ENCODE measurements around the gene ZDHHC11B. TPM values are rescaled to one million over a fixed set of nuclear protein-coding genes. Genes with fewer than 3 reads are reported as not detected.

ZDHHC11B gene
- total RNA-seq, 1 donor from 2014 or later, result 8.0 TPM

DNA sequence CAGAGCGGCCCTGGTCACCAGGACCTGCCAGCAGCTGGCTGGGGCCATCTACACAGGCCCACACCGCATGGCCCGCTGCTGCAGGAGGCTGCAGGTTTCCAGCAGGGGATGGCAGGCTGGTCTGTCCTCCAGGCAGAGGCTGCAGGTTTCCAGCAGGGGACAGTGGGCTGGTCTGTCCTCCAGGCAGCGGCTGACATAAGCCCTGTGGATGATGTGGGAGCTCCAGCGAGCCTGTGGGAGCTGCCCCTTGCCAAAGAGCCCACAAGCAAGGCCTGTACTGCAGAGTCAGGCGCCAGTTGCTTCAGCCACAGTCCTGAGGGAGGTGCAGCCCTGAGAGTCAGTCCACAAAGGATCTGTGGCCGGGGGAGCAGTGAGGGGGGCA lies 109.9 kb downstream of the ZDHHC11B start:
- Histone ChIP-seq H3K4me1 (peaks cover 23% of the 10 kb centered on the region), H3K36me3 (no peaks in the 10 kb centered on the region), H3K4me3 (no peak overlapping the region), H3K9me3 (no peaks in the 10 kb centered on the region), H3K27ac (no peak overlapping the region), H3K27me3 (peaks cover 8% of the 10 kb centered on the region)
- TF ChIP-seq, protein P1, sequence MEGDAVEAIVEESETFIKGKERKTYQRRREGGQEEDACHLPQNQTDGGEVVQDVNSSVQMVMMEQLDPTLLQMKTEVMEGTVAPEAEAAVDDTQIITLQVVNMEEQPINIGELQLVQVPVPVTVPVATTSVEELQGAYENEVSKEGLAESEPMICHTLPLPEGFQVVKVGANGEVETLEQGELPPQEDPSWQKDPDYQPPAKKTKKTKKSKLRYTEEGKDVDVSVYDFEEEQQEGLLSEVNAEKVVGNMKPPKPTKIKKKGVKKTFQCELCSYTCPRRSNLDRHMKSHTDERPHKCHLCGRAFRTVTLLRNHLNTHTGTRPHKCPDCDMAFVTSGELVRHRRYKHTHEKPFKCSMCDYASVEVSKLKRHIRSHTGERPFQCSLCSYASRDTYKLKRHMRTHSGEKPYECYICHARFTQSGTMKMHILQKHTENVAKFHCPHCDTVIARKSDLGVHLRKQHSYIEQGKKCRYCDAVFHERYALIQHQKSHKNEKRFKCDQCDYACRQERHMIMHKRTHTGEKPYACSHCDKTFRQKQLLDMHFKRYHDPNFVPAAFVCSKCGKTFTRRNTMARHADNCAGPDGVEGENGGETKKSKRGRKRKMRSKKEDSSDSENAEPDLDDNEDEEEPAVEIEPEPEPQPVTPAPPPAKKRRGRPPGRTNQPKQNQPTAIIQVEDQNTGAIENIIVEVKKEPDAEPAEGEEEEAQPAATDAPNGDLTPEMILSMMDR (IDR thresholded peaks at IDR 0.05), result no peak
- ATAC-seq, result no peak
- intact Hi-C loops (cut with DNase I), result loop anchor here (5.0 kb wide), 1 partner anchor 228 kb away; no protein-coding TSS in a partner anchor
- DNase-seq, result peak; percentile 60

DNA sequence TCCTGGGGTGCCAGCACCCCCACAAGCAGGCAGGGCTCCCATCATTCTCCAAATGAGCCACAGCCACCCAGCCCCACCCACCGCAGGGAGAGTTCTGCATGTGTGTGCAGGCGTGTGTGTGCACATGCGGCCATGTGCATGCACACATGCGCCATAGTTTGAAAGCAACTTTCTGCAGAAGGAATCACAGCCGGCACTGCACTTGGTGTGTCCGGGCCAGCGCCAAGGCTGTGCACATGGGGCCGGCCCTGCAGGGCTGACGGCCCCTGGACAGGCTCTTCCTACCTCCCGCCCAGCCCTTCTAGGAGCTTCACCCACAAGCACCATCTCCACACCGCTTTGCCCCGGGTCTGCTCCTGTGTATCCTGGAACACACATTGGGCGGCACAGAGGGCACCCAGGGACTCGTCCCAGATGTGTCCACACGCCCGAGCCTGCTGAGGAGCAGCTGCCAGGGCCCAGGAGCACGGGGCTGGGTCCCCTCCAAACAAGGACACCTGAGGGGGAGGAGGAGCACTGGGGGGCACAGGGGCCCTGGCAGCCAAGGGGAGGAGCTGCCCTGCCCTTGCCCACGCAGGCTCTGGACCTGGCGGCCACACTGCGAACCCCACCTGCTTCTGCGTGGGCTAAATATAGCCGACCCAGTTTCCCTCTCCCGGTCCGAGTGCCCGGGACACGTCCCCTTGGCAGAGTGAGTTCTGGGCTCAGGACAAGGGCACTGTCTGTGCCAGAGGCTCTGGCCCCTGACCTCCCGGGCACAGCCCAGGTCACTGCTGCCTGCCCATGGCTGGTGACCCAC lies 110.5 kb downstream of the ZDHHC11B start:
- no peak overlapping the region for H3K27ac ChIP-seq
- no peak for ATAC-seq

DNA sequence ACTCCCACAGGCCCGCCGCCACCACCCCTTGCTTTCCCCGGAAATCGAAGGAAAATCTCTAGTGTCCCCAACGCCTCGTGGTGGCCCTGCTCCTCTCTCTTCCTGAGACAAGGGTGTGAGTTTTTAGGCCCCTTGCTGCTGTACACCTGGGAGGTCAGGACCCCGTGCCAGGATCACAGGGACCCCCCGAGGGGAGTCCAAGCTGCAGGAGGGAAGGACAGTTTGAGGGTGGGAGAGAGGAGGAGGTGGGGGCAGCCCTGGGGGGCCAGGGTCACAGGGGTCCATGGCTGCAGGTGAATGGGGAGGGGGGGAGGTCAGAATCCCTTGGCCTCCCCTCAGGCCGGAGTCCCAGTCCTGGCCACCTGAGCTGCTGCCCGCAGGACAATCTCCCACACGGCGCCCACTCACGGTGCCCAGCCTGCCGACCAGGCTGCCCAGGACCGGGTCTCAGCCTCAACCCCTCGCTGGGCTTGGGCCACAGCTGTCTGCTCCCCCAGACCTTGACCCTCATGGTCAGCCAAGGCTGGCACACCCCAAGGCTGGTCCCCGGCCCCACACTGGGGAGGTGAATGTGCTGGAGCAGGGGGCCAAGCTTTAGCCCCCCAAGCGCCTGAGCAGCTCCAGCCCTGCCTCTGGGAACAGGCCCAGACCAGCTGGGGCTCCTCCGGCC lies 111.2 kb downstream of the ZDHHC11B start:
- H3K36me3 ChIP-seq, result no peaks in the 10 kb centered on the region
- peaks cover 23% of the 10 kb centered on the region for H3K4me1 ChIP-seq
- H3K27me3 ChIP-seq, result peaks cover 8% of the 10 kb centered on the region
- TF ChIP-seq, protein P1 (IDR thresholded peaks at IDR 0.05), result no peak
- H3K27ac ChIP-seq, result no peak overlapping the region
- ATAC-seq (no peak), DNase-seq (no peak)
- intact Hi-C loops (cut with DNase I), result loop anchor here (5.0 kb wide), 1 partner anchor 229 kb away; no protein-coding TSS in a partner anchor
- H3K4me3 ChIP-seq, result no peak overlapping the region
- H3K9me3 ChIP-seq, result no peaks in the 10 kb centered on the region

More for the DNA sequence above, 110.5 kb downstream of the ZDHHC11B start:
- Histone ChIP-seq H3K9me3 (no peaks in the 10 kb centered on the region), H3K36me3 (no peaks in the 10 kb centered on the region), H3K4me1 (peaks cover 23% of the 10 kb centered on the region), H3K27me3 (peaks cover 8% of the 10 kb centered on the region), H3K4me3 (no peak overlapping the region)
- intact Hi-C loops (cut with DNase I), result loop anchor here (5.0 kb wide), 1 partner anchor 228 kb away; no protein-coding TSS in a partner anchor
- TF ChIP-seq, protein P1 (IDR thresholded peaks at IDR 0.05), result no peak
- peak; percentile 62 for DNase-seq

DNA sequence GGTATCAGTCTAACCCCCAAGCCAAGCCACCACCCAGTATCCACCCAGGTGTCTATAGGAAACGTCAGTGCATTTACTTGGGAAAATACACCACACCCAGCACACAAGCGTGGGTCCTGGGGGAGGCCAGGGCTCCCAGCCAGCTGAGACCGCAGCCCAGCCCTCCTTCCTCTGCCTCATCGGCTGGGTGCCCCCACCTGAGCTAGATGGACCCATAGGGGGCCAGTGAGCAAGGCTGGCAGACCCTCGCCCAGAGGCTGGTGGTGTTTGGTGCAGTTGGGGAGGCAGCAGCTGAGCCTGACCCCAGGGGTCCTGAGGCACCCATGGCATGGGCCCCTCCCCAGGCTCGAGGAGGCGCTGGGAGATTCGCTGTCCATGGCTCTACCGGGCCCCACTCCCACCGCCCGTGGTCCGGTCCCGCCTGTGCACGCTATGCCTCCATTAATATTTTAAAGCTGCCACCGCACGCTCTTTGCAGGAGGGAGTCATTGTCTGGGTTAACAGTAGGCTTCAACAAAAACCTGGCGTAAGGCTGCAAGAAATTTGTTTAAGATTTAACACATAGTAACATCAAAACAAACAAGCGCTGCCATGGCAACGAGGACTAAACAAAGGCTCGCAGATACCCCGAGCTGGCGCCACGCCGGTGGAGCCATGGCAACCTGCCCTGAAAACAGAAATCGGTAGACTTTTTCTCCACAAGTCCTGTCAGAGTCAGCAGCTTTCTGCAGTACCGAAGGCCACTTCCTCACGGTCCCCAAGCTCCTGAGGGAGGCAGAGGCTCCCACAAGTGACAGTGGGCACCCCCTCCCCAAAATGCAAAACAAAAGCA lies 112.0 kb downstream of the ZDHHC11B start:
- TF ChIP-seq, protein P1 (IDR thresholded peaks at IDR 0.05), result no peak
- Histone ChIP-seq H3K4me1 (peaks cover 23% of the 10 kb centered on the region), H3K27ac (no peak overlapping the region), H3K36me3 (no peaks in the 10 kb centered on the region), H3K27me3 (peaks cover 8% of the 10 kb centered on the region), H3K4me3 (no peak overlapping the region), H3K9me3 (no peaks in the 10 kb centered on the region)
- DNase-seq, result peak; percentile 79
- intact Hi-C loops (cut with DNase I), result loop anchor here (5.0 kb wide), 1 partner anchor 230 kb away; no protein-coding TSS in a partner anchor
- ATAC-seq, result no peak

All from upper lobe of right lung (tissue), 1 donor.